GM13977 (cell line): ENCODE data around the gene MAP3K19.

ENCODE experiments used
- DNase-seq: peaks from one replicate; pipeline ENCODE4 v3.0.0; 2012; ENCODE audit warnings: low spot score
- CTCF ChIP-seq: IDR thresholded peaks from 2 replicates; pipeline ENCODE4 v1.5.1; 2012; ENCODE audit warnings: mild to moderate bottlenecking, control low read depth; ENCODE audit not compliant: insufficient read depth; ENCODE audit errors: extremely low read depth, missing control alignments
- in situ Hi-C: fragments of 300-500 bp; cut with MboI; formaldehyde crosslinking; loops from one replicate; pipeline ENCODE4 v1.12.0; 2022; ENCODE audit warnings: low sequenced_read_pairs, low pct_unique_long_range_greater_than_20kb, mixed read lengths, inconsistent platforms; ENCODE audit not compliant: unreplicated experiment

MAP3K19 gene

GRCh38 chr2:134954065-134954464 lies 93.2 kb downstream of the MAP3K19 start:
- no peak for TF ChIP-seq CTCF
- in situ Hi-C loops, result no loop called here
- DNase-seq, result no peak

- in situ Hi-C loops, result no loop called here
- no peak for TF ChIP-seq CTCF
- DNase-seq, result no peak
These were observed 94.6 kb downstream of the MAP3K19 start for GRCh38 chr2:134952608-134953007.

GRCh38 chr2:134950886-134951285 lies 96.4 kb downstream of the MAP3K19 start:
- in situ Hi-C loops, result no loop called here
- TF ChIP-seq CTCF, result no peak
- no peak for DNase-seq

GRCh38 chr2:134949981-134950708 lies 97.1 kb downstream of the MAP3K19 start:
- DNase-seq, result no peak
- in situ Hi-C loops, result no loop called here
- TF ChIP-seq CTCF, result no peak

- in situ Hi-C loops, result no loop called here
- no peak for TF ChIP-seq CTCF
- DNase-seq, result no peak
These were observed 101.2 kb downstream of the MAP3K19 start for GRCh38 chr2:134946073-134946472.

GRCh38 chr2:134944975-134945374 lies 102.3 kb downstream of the MAP3K19 start:
- DNase-seq, result no peak
- in situ Hi-C loops, result no loop called here
- TF ChIP-seq CTCF, result no peak
